MM.1S (cell line): ENCODE results near the gene MYMX.

Source experiments
- EZH2 ChIP-seq: fragments of 300-600 bp; sonication (generic); optimal IDR thresholded peaks from 2 replicates; pipeline ENCODE3; 2017; ENCODE audit warnings: low read depth, mild to moderate bottlenecking, antibody characterized with exemption, low read length, mixed read lengths
- EZH2phosphoT487 ChIP-seq: fragments of 300-600 bp; sonication (generic); IDR thresholded peaks from 2 replicates; pipeline ENCODE4 v1.6.1; 2018; ENCODE audit warnings: antibody characterized with exemption, low read length
- TF ChIP-seq, protein P1 (sequence below): fragments of 300-600 bp; sonication (generic); IDR thresholded peaks from 2 replicates; pipeline ENCODE4 v1.5.1; 2016; ENCODE audit warnings: antibody characterized with exemption, low read length, mixed read lengths

- TF ChIP-seq, protein P1, sequence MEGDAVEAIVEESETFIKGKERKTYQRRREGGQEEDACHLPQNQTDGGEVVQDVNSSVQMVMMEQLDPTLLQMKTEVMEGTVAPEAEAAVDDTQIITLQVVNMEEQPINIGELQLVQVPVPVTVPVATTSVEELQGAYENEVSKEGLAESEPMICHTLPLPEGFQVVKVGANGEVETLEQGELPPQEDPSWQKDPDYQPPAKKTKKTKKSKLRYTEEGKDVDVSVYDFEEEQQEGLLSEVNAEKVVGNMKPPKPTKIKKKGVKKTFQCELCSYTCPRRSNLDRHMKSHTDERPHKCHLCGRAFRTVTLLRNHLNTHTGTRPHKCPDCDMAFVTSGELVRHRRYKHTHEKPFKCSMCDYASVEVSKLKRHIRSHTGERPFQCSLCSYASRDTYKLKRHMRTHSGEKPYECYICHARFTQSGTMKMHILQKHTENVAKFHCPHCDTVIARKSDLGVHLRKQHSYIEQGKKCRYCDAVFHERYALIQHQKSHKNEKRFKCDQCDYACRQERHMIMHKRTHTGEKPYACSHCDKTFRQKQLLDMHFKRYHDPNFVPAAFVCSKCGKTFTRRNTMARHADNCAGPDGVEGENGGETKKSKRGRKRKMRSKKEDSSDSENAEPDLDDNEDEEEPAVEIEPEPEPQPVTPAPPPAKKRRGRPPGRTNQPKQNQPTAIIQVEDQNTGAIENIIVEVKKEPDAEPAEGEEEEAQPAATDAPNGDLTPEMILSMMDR = no peak
- TF ChIP-seq EZH2 (no peak), EZH2phosphoT487 (no peak)
Measured at GRCh38 chr6:44266347-44266746, 49.6 kb downstream of the MYMX start.
